NCI-H1048 (cell line): ENCODE data around the gene DNAJA2.
A peak's percentile ranks its signal among the peaks of the same experiment; 100 is the strongest.
"Not testable (repeated sequence)": the region's sequence is repeated elsewhere in the genome, so short reads cannot be mapped to it uniquely, and the experiment has no call there.

Experiments used
- DNase-seq: peaks from one replicate; lab custom pipeline; 2025; lab: John Stamatoyannopoulos, UW

Gene DNAJA2

GRCh38 chr16:46973207-46973995, at the start of gene DNAJA2:
Gene DNAJA2 (minus strand): TSS chr16:46973674. CDS start chr16:46973572, 102 bp downstream.
- peak; percentile 46 for DNase-seq

DNA sequence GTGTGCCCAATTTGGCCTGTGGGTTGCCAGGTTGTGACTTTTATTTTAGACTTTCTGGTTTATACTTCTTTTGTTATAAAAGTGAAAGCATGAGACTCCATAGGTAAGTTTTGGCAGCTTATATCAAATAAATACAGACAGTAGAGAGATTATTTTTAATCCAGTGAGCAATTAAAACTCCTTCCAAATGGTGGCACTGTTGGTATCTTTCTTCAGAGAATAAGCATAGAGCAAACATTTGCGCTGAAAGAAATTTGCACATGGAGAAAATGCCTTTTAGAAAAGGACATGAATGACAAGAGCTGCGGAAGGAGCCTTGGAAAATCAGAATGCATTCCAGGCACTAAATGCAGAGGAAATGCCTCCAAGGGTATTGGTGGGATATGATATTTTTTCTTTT, 46.1 kb upstream of the DNAJA2 start:
- DNase-seq = no peak

DNA sequence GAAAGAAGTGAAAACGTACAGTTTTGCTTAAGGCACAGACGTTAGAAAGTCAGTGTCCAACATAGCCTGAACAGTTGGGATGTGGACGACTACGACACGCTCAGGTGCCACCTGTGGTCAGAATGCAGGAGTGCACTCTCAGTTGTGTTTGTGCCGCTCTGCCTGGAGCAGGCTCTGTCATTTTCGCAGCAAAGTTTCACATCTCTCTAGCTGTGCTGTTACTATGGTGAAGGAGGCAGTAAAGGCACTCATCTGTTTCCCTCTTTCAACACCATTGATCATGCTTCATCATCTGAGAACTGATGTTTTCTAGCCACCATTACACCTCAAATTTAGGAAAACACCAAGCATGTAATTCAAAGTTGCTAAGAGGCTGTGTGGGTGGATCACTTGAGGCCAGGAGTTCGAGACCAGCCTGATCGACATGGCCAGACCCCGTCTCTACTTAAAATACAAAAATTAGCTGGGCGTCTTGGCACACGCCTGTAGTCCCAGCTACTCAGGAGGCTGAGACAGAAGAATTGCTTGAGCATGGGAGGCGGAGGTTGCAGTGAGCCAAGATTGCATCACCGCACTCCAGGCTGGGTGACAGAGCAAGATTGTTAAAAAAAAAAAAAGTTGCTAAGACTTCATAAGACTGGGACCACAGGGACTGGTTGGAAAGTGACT, 44.9 kb upstream of the DNAJA2 start:
- no peak for DNase-seq

GRCh38 chr16:47017636-47018035, 44.2 kb upstream of the DNAJA2 start:
- DNase-seq = no peak

- no peak for DNase-seq
Measured at GRCh38 chr16:47016700-47017133, 43.2 kb upstream of the DNAJA2 start.

DNA sequence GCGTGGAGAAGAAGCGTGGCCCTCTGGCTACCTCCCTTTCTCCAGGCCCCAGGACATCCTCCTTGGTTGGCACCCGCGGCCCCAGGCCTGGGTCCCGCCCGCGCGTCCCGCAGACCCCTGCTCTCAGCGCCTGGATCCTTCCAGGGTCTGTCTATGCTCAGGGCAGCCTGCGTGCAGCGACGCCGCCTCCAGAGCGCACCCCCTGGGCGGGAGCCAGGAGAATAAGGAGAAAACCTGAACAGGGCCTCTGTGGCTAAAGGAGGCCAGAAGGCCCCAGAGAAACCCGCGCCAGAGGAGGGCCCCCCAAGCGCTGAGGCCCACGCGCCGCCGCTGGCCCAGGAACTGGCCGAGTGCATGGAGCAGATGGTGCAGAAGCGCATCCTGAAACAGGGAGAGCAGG, 40.4 kb upstream of the DNAJA2 start:
- DNase-seq = no peak

DNA sequence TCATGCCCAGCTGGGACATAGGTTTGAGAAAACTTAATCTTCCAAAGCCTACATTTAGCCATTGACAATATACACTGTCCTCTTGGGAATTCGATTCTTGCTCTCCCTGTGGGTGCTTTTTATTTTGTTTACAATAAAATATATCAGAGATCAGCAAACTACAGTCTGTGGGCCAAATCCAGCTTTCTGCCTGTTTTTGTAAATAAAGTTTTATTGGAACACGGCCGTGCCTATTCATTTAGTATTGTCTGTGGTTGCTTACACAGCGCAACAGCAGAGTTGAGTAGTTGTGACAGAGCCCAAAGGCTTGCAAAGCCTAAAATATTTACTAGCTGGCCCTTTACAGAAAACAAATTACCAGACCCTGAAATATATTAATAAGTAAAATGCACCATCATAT, 39.7 kb upstream of the DNAJA2 start:
- DNase-seq = no peak

DNA sequence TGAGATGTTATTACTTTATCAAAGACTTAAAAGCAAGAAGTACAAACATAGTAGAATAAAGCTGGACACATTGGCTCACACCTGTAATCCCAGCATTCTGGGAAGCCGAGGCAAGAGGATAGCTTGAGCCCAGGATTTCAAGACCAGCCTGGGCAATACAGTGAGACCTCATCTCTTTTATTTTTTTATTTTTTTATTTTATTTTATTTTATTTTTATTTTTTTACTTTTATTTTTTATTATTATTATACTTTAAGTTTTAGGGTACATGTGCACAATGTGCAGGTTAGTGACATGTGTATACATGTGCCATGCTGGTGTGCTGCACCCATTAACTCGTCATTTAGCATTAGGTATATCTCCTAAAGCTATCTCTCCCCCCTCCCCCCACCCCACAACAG, 37.3 kb upstream of the DNAJA2 start:
- DNase-seq = not testable (repeated sequence)

DNA sequence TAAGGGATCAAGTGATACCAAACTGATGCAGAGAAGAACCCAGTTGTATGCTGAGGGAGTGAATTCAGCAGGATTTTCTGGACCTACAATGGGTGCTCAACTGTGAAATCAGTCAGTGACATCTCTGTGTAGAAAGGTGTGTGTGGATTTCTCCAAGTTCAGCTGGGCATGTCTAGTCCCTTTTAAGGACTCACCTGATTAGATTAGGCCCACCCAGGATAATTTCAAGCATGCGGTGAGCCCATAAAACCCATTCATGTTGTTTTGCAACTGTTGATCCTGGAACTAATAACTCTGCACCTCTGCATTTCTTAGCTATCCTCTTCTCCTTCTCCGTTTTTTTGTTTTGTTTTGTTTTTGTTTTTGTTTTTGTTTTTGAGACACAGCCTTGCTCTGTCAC, 35.1 kb upstream of the DNAJA2 start:
- DNase-seq = no peak

DNA sequence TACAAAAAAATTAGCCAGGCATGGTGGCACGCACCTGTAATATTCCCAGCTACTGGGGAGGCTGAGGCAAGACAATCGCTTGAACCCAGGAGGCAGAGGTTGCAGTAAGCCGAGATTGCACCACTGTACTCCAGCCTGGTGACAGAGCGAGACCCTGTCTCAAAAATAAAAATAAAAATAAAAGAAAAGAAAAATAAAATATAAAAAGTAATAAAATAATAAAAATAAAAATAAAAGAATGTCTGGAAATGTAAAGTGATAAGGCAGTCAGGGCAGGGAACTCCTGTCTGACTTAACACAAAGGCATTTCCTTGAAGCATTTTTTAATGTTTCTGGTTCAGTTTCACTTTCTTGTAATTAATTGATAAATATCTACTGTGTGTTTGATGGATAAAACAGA, 34.7 kb upstream of the DNAJA2 start:
- DNase-seq = no peak

- no peak for DNase-seq
Measured at GRCh38 chr16:47004652-47005051, 31.2 kb upstream of the DNAJA2 start.

DNA sequence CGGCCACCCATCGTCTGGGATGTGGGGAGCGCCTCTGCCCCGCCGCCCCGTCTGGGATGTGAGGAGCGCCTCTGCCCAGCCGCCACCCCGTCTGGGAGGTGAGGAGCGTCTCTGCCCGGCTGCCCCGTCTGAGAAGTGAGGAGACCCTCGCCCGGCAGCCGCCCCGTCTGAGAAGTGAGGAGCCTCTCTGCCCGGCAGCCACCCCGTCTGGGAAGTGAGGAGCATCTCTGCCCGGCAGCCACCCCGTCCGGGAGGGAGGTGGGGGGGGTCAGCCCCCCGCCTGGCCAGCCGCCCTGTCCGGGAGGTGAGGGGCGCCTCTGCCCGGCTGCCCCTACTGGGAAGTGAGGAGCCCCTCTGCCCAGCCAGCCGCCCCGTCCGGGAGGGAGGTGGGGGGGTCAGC, 26.6 kb upstream of the DNAJA2 start:
- not testable (repeated sequence) for DNase-seq

DNA sequence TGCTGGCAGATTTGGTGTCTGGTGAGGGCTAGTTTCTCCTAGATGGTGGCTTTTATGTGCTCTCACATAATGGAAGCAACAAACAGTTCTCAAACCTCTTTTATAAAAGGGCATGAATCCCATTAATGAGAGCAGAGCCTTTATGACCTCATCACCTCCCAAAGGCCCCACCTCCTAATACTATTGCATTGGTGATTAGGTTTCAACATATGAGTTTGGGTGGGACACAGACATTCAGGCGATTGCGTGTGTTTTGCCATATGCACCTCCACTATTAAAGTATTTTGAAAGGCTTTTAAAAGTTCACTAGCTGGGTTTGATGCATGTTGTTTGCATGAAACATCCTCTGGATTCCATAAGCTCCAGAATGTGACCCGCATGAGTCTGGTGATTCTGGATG, 24.4 kb upstream of the DNAJA2 start:
- no peak for DNase-seq

- no peak for DNase-seq
Measured at GRCh38 chr16:46996952-46997458, 23.5 kb upstream of the DNAJA2 start.

DNA sequence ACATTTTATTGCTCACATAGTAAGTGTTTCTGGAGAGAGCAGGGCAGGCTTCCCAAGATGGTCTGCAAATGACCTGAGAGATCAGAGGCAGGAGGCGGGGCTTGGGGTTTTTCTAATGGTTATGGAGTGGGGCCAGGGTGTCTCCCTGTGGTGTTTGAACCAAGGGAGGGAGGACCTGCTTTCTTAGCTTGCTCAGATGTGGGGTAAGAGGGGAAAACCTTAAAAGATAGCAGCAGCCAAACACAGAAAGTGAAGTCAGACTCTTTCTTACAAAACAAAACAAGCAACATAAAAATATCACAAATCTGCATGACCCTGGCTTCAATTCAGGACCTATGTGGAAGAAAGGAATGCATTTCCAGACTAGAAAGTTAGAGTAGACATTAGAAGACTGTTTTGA, 22.9 kb upstream of the DNAJA2 start:
- no peak for DNase-seq

DNA sequence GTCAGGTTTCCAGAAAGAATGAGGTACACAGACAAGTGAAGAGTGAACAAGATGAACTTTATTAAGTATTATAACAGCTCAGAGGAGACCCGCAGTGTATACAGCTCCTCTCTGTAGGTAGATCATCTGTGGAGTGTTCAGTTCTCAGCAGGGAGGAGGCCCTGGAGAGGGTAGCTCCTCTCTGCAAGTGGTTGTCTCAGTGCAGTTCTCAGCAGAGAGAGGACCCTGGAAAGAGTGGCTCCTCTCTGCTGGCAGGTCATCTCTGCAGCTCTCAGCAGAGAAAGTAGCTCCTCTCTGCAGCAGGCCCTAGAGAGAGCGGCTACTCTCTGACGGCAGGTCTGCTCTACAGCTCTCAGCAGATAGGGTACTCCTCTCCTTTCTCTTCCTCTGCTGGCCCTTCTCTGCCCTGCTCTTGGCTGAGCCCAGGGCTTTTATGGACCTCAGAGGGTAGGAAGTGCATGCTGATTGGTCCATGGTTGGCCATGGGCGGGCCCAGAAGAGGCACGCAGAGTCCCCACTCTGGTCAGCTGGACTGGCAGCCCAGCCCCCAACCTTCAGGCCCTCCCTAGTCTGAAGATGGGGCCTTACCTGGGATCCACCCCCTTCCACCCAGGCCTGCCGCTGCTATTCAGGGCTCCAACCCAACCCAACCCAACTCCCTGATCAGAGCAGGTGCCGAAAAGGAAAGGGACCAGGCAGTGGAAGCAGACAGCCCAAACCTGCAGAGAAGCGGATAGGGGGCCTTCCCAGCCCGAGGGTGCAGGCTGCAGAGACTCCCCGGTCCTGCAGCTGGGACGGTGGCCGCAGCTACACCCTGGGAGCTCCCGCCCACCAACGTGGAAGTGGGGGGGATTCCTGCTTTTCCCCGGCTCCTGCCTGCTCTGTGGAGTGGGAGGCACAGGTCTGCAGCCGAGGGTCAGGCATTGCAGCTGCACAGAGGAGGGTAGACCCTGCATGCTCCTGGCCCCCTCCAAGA, 18.5 kb upstream of the DNAJA2 start:
- DNase-seq = no peak

DNA sequence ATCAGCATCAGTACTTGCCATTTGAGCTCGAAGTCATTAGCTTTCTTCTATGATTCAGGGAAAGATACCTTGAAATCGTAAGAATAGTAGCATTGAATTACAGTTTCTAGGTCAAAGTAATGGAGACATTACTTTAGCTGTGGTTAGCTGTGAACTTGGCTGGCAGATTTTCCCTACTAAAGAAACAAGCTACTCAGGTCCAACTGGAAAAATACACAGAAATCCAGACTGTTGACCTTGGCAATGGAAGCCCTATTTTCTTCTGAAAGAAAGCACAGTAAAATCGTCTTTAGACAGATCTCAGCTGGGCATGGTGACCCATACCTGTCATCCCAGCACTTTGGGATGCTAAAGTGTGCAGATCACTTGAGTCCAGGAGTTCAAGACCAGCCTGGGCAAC, 13.4 kb upstream of the DNAJA2 start:
- no peak for DNase-seq

- no peak for DNase-seq
Measured at GRCh38 chr16:46986438-46986837, 13.0 kb upstream of the DNAJA2 start.

GRCh38 chr16:46982335-46982734, 8.9 kb upstream of the DNAJA2 start:
- no peak for DNase-seq

DNA sequence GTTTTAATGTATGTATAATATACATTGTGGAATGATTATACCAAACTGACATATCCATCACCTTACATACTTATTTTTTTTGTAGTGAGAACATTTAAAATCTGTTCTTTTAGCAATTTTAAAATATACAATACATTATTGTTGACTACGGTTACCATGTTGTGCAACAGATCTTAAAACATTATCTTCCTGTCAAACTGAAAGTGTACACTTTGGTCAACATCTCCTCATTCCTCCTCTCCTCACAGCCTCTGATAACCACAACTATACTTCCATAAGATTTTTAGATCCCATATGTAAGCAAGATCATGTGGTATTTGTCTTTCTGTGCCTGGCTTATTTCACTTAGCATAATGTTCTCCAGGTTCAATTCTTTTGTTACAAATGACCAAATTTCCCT, 7.5 kb upstream of the DNAJA2 start:
- DNase-seq = no peak

GRCh38 chr16:46976550-46976949, 3.1 kb upstream of the DNAJA2 start:
- DNase-seq = no peak

DNA sequence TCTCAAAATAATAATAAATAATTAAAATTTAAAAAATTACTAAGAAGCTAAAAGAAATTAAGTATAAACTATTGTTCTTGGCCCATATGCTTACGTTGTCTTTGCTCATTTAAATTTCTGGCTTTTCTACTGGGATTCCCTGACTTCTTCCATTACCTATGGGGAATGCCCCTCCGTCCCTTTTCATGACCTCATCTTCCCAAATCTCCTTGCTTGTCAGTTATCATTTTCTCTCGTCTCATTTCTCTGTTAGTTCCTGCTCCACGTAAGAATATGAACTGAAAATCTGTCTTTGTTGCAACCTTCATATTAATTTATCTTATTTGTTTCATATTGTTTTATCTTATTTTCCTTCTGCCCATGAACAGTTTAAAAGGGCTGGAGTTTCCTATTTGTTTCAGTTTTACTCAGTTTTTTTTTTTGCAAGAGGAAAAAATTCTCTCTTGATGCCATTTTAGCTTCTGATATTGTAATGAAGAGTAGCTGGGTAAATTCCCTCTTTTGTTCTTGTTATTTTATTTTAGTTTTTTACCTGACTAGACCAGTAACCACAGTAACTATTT, 2.5 kb upstream of the DNAJA2 start:
- no peak for DNase-seq
